HepG2 (cell line): ENCODE data around the gene CEP164. TPM values are rescaled to one million over a fixed set of nuclear protein-coding genes. Genes with fewer than 3 reads are reported as not detected.

ENCODE experiments used
- KAT8 ChIP-seq: IDR thresholded peaks from 2 replicates; pipeline ENCODE4 v1.6.1; 2016; ENCODE audit warnings: missing genetic modification reagents, missing compliant biosample characterization
- MTF1 ChIP-seq: sonication (generic); formaldehyde crosslinking; IDR thresholded peaks from 2 replicates; pipeline ENCODE4 v1.5.0; 2020; ENCODE audit warnings: missing genetic modification reagents
- NFRKB ChIP-seq: fragments of 450-650 bp; IDR thresholded peaks from 2 replicates; pipeline ENCODE4 v1.6.1; 2017
- RARG ChIP-seq: sonication (generic); formaldehyde crosslinking; IDR thresholded peaks from 2 replicates; pipeline ENCODE4 v1.4.0; 2020; ENCODE audit warnings: low read depth, mild to moderate bottlenecking, missing genetic modification reagents
- TERF1 ChIP-seq: sonication (generic); formaldehyde crosslinking; IDR thresholded peaks from 2 replicates; pipeline ENCODE4 v1.8.0; 2022; ENCODE audit warnings: mild to moderate bottlenecking, missing genetic modification reagents, moderate library complexity
- ZFP36L1 ChIP-seq: sonication (generic); formaldehyde crosslinking; IDR thresholded peaks from 2 replicates; pipeline ENCODE4 v1.8.0; 2022; ENCODE audit warnings: mild to moderate bottlenecking, missing genetic modification reagents, moderate library complexity
- ZNF34 ChIP-seq: sonication (generic); formaldehyde crosslinking; IDR thresholded peaks from 2 replicates; pipeline ENCODE4 v1.4.0; 2020; ENCODE audit warnings: mild to moderate bottlenecking, missing genetic modification reagents, borderline replicate concordance
- ZNF550 ChIP-seq: sonication (generic); formaldehyde crosslinking; IDR thresholded peaks from 2 replicates; pipeline ENCODE4 v1.4.0; 2020; ENCODE audit warnings: mild to moderate bottlenecking, missing genetic modification reagents, borderline replicate concordance
- ZNF598 ChIP-seq: sonication (generic); formaldehyde crosslinking; IDR thresholded peaks from 2 replicates; pipeline ENCODE4 v1.5.1; 2020; ENCODE audit warnings: mild to moderate bottlenecking, missing genetic modification reagents, borderline replicate concordance
- ZSCAN21 ChIP-seq: sonication (generic); formaldehyde crosslinking; IDR thresholded peaks from 2 replicates; pipeline ENCODE4 v1.8.0; 2022; ENCODE audit warnings: mild to moderate bottlenecking, missing genetic modification reagents, moderate library complexity, borderline replicate concordance
- polyA plus RNA-seq, 8 experiments: library from polyadenylated mRNA; depleted of rRNA in 3 of 8; stranded (reverse) in 7 of 8; unstranded in 1 of 8; fragments of >200 nt; fragmentation: Illumina TruSeq in 4 of 8; extraction: Trizol in 4 of 8; gene quantifications; 2 replicates each; pipeline versions ENCODE4 v1.2.1 to v1.2.3, GENCODE V29; 2011 to 2016; ENCODE audit warnings: low read depth in 4 of 8, missing spikeins in 1 of 8, mixed read lengths in 1 of 8; ENCODE audit not compliant: insufficient read depth in 1 of 8
- total RNA-seq, 5 experiments: library from RNA; depleted of rRNA; stranded (reverse); fragments of >200 nt; fragmentation: Illumina TruSeq; extraction: Trizol; gene quantifications; 2 replicates each; pipeline ENCODE4 v1.2.3, GENCODE V29; 2016; ENCODE audit warnings: low read depth in 1 of 5
- TF ChIP-seq, protein P1 (sequence below): sonication (generic); formaldehyde crosslinking; IDR thresholded peaks from 2 replicates; pipeline ENCODE4 v1.8.0; 2022; ENCODE audit warnings: mild to moderate bottlenecking, missing genetic modification reagents, moderate library complexity
- TF ChIP-seq, protein P2 (sequence below): sonication (generic); formaldehyde crosslinking; IDR thresholded peaks from 2 replicates; pipeline ENCODE4 v1.4.0; 2020; ENCODE audit warnings: mild to moderate bottlenecking, missing genetic modification reagents, borderline replicate concordance
- TF ChIP-seq, protein P3 (sequence below): IDR thresholded peaks from 2 replicates; pipeline ENCODE4 v1.6.1; 2012; ENCODE audit warnings: low read length, improper control_type of control experiment
- TF ChIP-seq, protein P4 (sequence below): sonication (generic); formaldehyde crosslinking; IDR thresholded peaks from 2 replicates; pipeline ENCODE4 v1.4.0; 2020; ENCODE audit warnings: missing genetic modification reagents, borderline replicate concordance

Gene CEP164
- total and polyA plus RNA-seq, 2 of the 13 experiments (the other 11 are each of a cell fraction or from before 2014, with no cell fraction given) = 11.4 to 15.2 TPM

- TF ChIP-seq, protein P1, sequence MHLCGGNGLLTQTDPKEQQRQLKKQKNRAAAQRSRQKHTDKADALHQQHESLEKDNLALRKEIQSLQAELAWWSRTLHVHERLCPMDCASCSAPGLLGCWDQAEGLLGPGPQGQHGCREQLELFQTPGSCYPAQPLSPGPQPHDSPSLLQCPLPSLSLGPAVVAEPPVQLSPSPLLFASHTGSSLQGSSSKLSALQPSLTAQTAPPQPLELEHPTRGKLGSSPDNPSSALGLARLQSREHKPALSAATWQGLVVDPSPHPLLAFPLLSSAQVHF = no peak
- TF ChIP-seq ZFP36L1 (CRISPR knock-in tag) (peak; percentile 71; the same call in 1 of the 2 replicates), ZNF598 (CRISPR knock-in tag) (no peak), ZNF550 (no peak), TERF1 (CRISPR knock-in tag) (no peak), NFRKB (no peak), RARG (CRISPR knock-in tag) (no peak), ZSCAN21 (peak; percentile 67; the same call in 1 of the 2 replicates), ZNF34 (CRISPR knock-in tag) (no peak; the same call in 1 of the 2 replicates), KAT8 (CRISPR knock-in tag) (peak; percentile 19; the same call in 1 of the 2 replicates), MTF1 (CRISPR knock-in tag) (no peak)
- TF ChIP-seq, protein P2, sequence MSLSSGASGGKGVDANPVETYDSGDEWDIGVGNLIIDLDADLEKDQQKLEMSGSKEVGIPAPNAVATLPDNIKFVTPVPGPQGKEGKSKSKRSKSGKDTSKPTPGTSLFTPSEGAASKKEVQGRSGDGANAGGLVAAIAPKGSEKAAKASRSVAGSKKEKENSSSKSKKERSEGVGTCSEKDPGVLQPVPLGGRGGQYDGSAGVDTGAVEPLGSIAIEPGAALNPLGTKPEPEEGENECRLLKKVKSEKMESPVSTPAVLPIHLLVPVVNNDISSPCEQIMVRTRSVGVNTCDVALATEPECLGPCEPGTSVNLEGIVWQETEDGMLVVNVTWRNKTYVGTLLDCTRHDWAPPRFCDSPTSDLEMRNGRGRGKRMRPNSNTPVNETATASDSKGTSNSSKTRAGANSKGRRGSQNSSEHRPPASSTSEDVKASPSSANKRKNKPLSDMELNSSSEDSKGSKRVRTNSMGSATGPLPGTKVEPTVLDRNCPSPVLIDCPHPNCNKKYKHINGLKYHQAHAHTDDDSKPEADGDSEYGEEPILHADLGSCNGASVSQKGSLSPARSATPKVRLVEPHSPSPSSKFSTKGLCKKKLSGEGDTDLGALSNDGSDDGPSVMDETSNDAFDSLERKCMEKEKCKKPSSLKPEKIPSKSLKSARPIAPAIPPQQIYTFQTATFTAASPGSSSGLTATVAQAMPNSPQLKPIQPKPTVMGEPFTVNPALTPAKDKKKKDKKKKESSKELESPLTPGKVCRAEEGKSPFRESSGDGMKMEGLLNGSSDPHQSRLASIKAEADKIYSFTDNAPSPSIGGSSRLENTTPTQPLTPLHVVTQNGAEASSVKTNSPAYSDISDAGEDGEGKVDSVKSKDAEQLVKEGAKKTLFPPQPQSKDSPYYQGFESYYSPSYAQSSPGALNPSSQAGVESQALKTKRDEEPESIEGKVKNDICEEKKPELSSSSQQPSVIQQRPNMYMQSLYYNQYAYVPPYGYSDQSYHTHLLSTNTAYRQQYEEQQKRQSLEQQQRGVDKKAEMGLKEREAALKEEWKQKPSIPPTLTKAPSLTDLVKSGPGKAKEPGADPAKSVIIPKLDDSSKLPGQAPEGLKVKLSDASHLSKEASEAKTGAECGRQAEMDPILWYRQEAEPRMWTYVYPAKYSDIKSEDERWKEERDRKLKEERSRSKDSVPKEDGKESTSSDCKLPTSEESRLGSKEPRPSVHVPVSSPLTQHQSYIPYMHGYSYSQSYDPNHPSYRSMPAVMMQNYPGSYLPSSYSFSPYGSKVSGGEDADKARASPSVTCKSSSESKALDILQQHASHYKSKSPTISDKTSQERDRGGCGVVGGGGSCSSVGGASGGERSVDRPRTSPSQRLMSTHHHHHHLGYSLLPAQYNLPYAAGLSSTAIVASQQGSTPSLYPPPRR (CRISPR knock-in tag) = peak; percentile 66; the same call in 1 of the 2 replicates
- TF ChIP-seq, protein P3, sequence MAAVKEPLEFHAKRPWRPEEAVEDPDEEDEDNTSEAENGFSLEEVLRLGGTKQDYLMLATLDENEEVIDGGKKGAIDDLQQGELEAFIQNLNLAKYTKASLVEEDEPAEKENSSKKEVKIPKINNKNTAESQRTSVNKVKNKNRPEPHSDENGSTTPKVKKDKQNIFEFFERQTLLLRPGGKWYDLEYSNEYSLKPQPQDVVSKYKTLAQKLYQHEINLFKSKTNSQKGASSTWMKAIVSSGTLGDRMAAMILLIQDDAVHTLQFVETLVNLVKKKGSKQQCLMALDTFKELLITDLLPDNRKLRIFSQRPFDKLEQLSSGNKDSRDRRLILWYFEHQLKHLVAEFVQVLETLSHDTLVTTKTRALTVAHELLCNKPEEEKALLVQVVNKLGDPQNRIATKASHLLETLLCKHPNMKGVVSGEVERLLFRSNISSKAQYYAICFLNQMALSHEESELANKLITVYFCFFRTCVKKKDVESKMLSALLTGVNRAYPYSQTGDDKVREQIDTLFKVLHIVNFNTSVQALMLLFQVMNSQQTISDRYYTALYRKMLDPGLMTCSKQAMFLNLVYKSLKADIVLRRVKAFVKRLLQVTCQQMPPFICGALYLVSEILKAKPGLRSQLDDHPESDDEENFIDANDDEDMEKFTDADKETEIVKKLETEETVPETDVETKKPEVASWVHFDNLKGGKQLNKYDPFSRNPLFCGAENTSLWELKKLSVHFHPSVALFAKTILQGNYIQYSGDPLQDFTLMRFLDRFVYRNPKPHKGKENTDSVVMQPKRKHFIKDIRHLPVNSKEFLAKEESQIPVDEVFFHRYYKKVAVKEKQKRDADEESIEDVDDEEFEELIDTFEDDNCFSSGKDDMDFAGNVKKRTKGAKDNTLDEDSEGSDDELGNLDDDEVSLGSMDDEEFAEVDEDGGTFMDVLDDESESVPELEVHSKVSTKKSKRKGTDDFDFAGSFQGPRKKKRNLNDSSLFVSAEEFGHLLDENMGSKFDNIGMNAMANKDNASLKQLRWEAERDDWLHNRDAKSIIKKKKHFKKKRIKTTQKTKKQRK = no peak
- TF ChIP-seq, protein P4, sequence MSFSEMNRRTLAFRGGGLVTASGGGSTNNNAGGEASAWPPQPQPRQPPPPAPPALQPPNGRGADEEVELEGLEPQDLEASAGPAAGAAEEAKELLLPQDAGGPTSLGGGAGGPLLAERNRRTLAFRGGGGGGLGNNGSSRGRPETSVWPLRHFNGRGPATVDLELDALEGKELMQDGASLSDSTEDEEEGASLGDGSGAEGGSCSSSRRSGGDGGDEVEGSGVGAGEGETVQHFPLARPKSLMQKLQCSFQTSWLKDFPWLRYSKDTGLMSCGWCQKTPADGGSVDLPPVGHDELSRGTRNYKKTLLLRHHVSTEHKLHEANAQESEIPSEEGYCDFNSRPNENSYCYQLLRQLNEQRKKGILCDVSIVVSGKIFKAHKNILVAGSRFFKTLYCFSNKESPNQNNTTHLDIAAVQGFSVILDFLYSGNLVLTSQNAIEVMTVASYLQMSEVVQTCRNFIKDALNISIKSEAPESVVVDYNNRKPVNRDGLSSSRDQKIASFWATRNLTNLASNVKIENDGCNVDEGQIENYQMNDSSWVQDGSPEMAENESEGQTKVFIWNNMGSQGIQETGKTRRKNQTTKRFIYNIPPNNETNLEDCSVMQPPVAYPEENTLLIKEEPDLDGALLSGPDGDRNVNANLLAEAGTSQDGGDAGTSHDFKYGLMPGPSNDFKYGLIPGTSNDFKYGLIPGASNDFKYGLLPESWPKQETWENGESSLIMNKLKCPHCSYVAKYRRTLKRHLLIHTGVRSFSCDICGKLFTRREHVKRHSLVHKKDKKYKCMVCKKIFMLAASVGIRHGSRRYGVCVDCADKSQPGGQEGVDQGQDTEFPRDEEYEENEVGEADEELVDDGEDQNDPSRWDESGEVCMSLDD (CRISPR knock-in tag) = peak; percentile 98
These were observed 28.0 kb upstream of the CEP164 start (continued) for GRCh38 chr11:117299351-117300282.
